GM12878 (cell line): Measurements from ENCODE around the gene ANKRD45. TPM values are rescaled to one million over a fixed set of nuclear protein-coding genes. Genes with fewer than 3 reads are reported as not detected.
"Not testable (repeated sequence)": the region's sequence is repeated elsewhere in the genome, so short reads cannot be mapped to it uniquely, and the experiment has no call there.

Experiments
- ATAC-seq: fragments of 200-7000 bp; cut with Tn5 transposase; 3 replicates; pipeline ENCODE4 v1.9.1; 2020; ENCODE audit warnings: mild to moderate bottlenecking, moderate library complexity
- BruUV-seq: library from RNA; stranded (reverse); fragments of 400-500 nt; replicated peaks from 2 replicates; lab custom pipeline; 2021; lab: Mats Ljungman, UMichigan
- CTCF ChIA-PET: fragments of 300-600 bp; sonication (Branson Sonifier 250); formaldehyde crosslinking; extraction: SDS; loops from one replicate; lab custom pipeline; 2021; ENCODE audit warnings: inconsistent platforms; lab: Yijun Ruan, JAX
- POLR2A ChIA-PET: fragments of 350-600 bp; formaldehyde crosslinking; extraction: SDS; loops from one replicate; lab custom pipeline; 2021; ENCODE audit warnings: inconsistent platforms; lab: Charles Lee
- RAD21 ChIA-PET: fragments of 300-600 bp; sonication (Branson Sonifier 250); formaldehyde crosslinking; loops from one replicate; lab custom pipeline; 2023; ENCODE audit warnings: antibody characterized with exemption; ENCODE audit not compliant: unreplicated experiment; lab: Charles Lee
- SMC1A ChIA-PET: fragments of 300-600 bp; sonication (Branson Sonifier 250); formaldehyde crosslinking; loops from one replicate; lab custom pipeline; 2023; ENCODE audit not compliant: unreplicated experiment, uncharacterized antibody; lab: Charles Lee
- DNase-seq: peaks from one replicate; pipeline ENCODE4 v3.0.0-alpha.2; 2011; ENCODE audit warnings: low read depth, low spot score
- FAIRE-seq: peaks from 3 replicates; lab custom pipeline; 2011; peaks lifted over from hg19 to GRCh38; lab: Jason Lieb, UNC
- H2AFZ ChIP-seq: 2 replicates; pipeline ENCODE4 v1.6.0; 2011; ENCODE audit warnings: low read depth, low read length, control low read depth; ENCODE audit not compliant: control insufficient read depth
- H3K27ac ChIP-seq: 2 replicates; pipeline ENCODE4 v1.5.1; 2011; ENCODE audit warnings: control low read depth; ENCODE audit not compliant: control insufficient read depth, insufficient read depth
- H3K27me3 ChIP-seq, 2 experiments: replicated peaks in 1 of 2; 2 replicates each; pipeline versions ENCODE4 v1.6.0 to v1.6.1; 2011; ENCODE audit warnings: low read length in 1 of 2; ENCODE audit not compliant: control insufficient read depth in 2 of 2, insufficient read depth in 2 of 2
- H3K36me3 ChIP-seq, 2 experiments: 2 replicates each; pipeline ENCODE4 v1.5.1; 2011; ENCODE audit warnings: low read length in 1 of 2; ENCODE audit not compliant: control insufficient read depth in 2 of 2, insufficient read depth in 2 of 2
- H3K4me1 ChIP-seq: 2 replicates; pipeline ENCODE4 v1.6.1; 2011; ENCODE audit warnings: mild to moderate bottlenecking, low read length, moderate library complexity, mixed read lengths; ENCODE audit not compliant: control insufficient read depth, insufficient read depth
- H3K4me2 ChIP-seq: 2 replicates; pipeline ENCODE4 v1.6.0; 2011; ENCODE audit warnings: control low read depth; ENCODE audit not compliant: control insufficient read depth, insufficient read depth
- H3K4me3 ChIP-seq: fragments of 200-600 bp; sonication (generic); 2 replicates; pipeline ENCODE4 v1.5.1; 2016
- H3K79me2 ChIP-seq: 2 replicates; pipeline ENCODE4 v1.6.0; 2011; ENCODE audit warnings: low read length; ENCODE audit not compliant: control insufficient read depth, insufficient read depth
- H3K9ac ChIP-seq: 2 replicates; pipeline ENCODE4 v1.8.0; 2011; ENCODE audit warnings: low read length, control low read depth, mixed read lengths; ENCODE audit not compliant: control insufficient read depth, insufficient read depth
- H3K9me3 ChIP-seq: replicated peaks from 3 replicates; pipeline ENCODE4 v1.5.1; 2011; ENCODE audit warnings: mild to moderate bottlenecking, low read length; ENCODE audit not compliant: control insufficient read depth, insufficient read depth
- H4K20me1 ChIP-seq: 2 replicates; pipeline ENCODE4 v1.6.0; 2011; ENCODE audit not compliant: control insufficient read depth, insufficient read depth
- CREB1 ChIP-seq: IDR thresholded peaks from 2 replicates; pipeline ENCODE4 v1.6.1; 2012; ENCODE audit warnings: low read depth, mild to moderate bottlenecking, inconsistent platforms
- SIN3A ChIP-seq: IDR thresholded peaks from 2 replicates; pipeline ENCODE4 v1.6.1; 2012; ENCODE audit warnings: low read depth, low read length, improper control_type of control experiment
- TAF1 ChIP-seq: IDR thresholded peaks from 2 replicates; pipeline ENCODE4 v1.6.1; 2011; ENCODE audit warnings: mild to moderate bottlenecking, low read depth, low read length, borderline replicate concordance
- ZNF217 ChIP-seq: fragments of 450-650 bp; IDR thresholded peaks from 2 replicates; pipeline ENCODE4 v1.6.1; 2017; ENCODE audit warnings: antibody characterized with exemption, mild to moderate bottlenecking
- WGBS: methylation state at CpG from one replicate; pipeline ENCODE4 v1.1.6; 2016; ENCODE audit warnings: low lambda C conversion rate; ENCODE audit not compliant: insufficient replicate concordance, insufficient coverage; ENCODE audit errors: missing lambda C conversion rate; 5-methylcytosine and 5-hydroxymethylcytosine counted together
- in situ Hi-C: fragments of 300-500 bp; cut with MboI; formaldehyde crosslinking; loops from 9 replicates; pipeline ENCODE4 v1.14.3; 2018; ENCODE audit warnings: mixed read lengths
- intact Hi-C: fragments of 100-400 bp; cut with micrococcal nuclease; formaldehyde crosslinking; loops from one replicate; pipeline ENCODE4 v1.14.2; 2022; ENCODE audit not compliant: unreplicated experiment
- polyA plus RNA-seq, 11 experiments: library from polyadenylated mRNA; depleted of rRNA in 4 of 11; unstranded in 6 of 11; stranded (reverse) in 5 of 11; fragments of >200 nt; fragmentation: Nextera tagmentation in 4 of 11; fragmentation: Illumina TruSeq in 1 of 11; extraction: Ambion mirVana in 4 of 11; extraction: Trizol in 1 of 11; gene quantifications; 1 replicate in 1 of 11; 2 replicates in 10 of 11; pipeline versions ENCODE4 v1.2.1 to v1.2.3, GENCODE V29; 2011 to 2016; ENCODE audit warnings: inconsistent platforms in 2 of 11, missing spikeins in 2 of 11, low read depth in 1 of 11
- total RNA-seq, 4 experiments: library from RNA; depleted of rRNA in 3 of 4; stranded (reverse); fragments of >200 nt in 3 of 4; fragmentation: Illumina TruSeq in 1 of 4; extraction: Trizol in 1 of 4; gene quantifications; 2 replicates each; pipeline versions ENCODE4 v1.2.1 to v1.2.3, GENCODE V29; 2013 to 2021
- TF ChIP-seq, protein P1 (sequence below): fragments of 450-650 bp; formaldehyde crosslinking; IDR thresholded peaks from 2 replicates; pipeline ENCODE4 v1.4.0; 2022; ENCODE audit warnings: mild to moderate bottlenecking, moderate library complexity

Gene ANKRD45
- total and polyA plus RNA-seq, 10 of the 15 experiments (the other 5 are each of a cell fraction or from before 2014, with no cell fraction given): 0.04 to 0.15 (median 0.13) TPM; not detected in 5

- TF ChIP-seq, protein P1, sequence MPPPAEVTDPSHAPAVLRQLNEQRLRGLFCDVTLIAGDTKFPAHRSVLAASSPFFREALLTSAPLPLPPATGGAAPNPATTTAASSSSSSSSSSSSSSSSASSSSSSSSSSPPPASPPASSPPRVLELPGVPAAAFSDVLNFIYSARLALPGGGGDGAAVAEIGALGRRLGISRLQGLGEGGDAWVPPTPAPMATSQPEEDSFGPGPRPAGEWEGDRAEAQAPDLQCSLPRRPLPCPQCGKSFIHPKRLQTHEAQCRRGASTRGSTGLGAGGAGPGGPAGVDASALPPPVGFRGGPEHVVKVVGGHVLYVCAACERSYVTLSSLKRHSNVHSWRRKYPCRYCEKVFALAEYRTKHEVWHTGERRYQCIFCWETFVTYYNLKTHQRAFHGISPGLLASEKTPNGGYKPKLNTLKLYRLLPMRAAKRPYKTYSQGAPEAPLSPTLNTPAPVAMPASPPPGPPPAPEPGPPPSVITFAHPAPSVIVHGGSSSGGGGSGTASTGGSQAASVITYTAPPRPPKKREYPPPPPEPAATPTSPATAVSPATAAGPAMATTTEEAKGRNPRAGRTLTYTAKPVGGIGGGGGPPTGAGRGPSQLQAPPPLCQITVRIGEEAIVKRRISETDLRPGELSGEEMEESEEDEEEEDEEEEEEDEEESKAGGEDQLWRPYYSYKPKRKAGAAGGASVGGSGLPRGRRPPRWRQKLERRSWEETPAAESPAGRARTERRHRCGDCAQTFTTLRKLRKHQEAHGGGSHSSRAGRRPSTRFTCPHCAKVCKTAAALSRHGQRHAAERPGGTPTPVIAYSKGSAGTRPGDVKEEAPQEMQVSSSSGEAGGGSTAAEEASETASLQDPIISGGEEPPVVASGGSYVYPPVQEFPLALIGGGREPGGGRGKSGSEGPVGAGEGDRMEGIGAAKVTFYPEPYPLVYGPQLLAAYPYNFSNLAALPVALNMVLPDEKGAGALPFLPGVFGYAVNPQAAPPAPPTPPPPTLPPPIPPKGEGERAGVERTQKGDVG (CRISPR knock-in tag): no peak
- TF ChIP-seq ZNF217 (no peak), TAF1 (no peak), CREB1 (no peak), SIN3A (no peak)
These were observed 12.5 kb upstream of the ANKRD45 start (continued) for GRCh38 chr1:173682184-173682583.

- intact Hi-C loops: not testable (repeated sequence)
These were observed 10.5 kb upstream of the ANKRD45 start for GRCh38 chr1:173680152-173680551.

DNA sequence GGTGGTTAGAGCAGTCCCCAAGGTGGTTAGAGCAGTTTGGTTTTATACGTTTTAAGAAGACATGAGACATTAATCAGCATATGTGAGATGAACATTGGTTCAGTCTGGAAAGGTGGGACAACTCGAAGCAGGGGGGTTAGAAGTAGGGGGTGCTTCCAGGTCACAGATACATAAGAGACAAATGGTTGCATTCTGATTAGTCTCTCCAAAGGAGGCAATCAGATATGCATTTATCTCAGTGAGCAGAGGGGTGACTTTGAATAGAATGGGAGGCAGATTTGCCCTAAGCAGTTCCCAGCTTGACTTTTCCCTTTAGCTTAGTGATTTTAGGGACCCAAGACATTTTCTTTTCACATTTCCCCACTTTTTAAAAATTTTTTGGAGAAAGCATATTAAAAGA lies 4.8 kb upstream of the ANKRD45 start:
- H3K27me3 ChIP-seq, H2AFZ ChIP-seq, H3K9ac ChIP-seq, POLR2A ChIA-PET, H3K36me3 ChIP-seq, H3K4me3 ChIP-seq, H3K79me2 ChIP-seq, BruUV-seq, ATAC-seq, H3K4me2 ChIP-seq, H3K4me1 ChIP-seq, intact Hi-C loops, DNase-seq, H3K27ac ChIP-seq, RAD21 ChIA-PET, in situ Hi-C loops, H4K20me1 ChIP-seq, FAIRE-seq, H3K9me3 ChIP-seq: not testable (repeated sequence)
- CTCF ChIA-PET: interaction anchor here (0.6 to 1.0 kb wide), 2 partner anchors 32 to 560 kb away, joined by 3 to 5 read pairs; no protein-coding TSS in a partner anchor
- SMC1A ChIA-PET: interaction anchor here (0.9 kb wide), 1 partner anchor 94 kb away, joined by 3 read pairs; no protein-coding TSS in a partner anchor
- 0% methylated on average over 2 of the region's 2 CpGs for WGBS

More at GRCh38 chr1:173680152-173680551, 10.5 kb upstream of the ANKRD45 start:
- SMC1A ChIA-PET, H3K27me3 ChIP-seq, H3K4me2 ChIP-seq, H3K27ac ChIP-seq, POLR2A ChIA-PET, FAIRE-seq, BruUV-seq, ATAC-seq, RAD21 ChIA-PET, H3K4me1 ChIP-seq, CTCF ChIA-PET, H3K9ac ChIP-seq, H3K79me2 ChIP-seq, in situ Hi-C loops, H3K4me3 ChIP-seq, H2AFZ ChIP-seq, DNase-seq, H3K36me3 ChIP-seq, H4K20me1 ChIP-seq, H3K9me3 ChIP-seq: not testable (repeated sequence)
- 60% methylated on average over 5 of the region's 5 CpGs for WGBS
